HepG2 (cell line): ENCODE data around the gene UBE2U.

ENCODE experiments used
- MED13 ChIP-seq: sonication (generic); formaldehyde crosslinking; IDR thresholded peaks from 2 replicates; pipeline ENCODE4 v1.5.0; 2020; ENCODE audit warnings: missing genetic modification reagents
- POLR2A ChIP-seq, 2 experiments: IDR thresholded peaks; 2 replicates each; pipeline ENCODE4 v1.6.1; 2011; ENCODE audit warnings: low read depth in 2 of 2, low read length in 2 of 2, mild to moderate bottlenecking in 1 of 2, moderate library complexity in 1 of 2; ENCODE audit not compliant: insufficient read depth in 1 of 2
- RCOR2 ChIP-seq: IDR thresholded peaks from 2 replicates; pipeline ENCODE4 v1.6.1; 2016; ENCODE audit warnings: missing biosample characterization, missing genetic modification reagents
- SMYD3 ChIP-seq: sonication (generic); formaldehyde crosslinking; IDR thresholded peaks from 2 replicates; pipeline ENCODE4 v1.8.1; 2023; ENCODE audit warnings: mild to moderate bottlenecking, missing genetic modification reagents
- SRF ChIP-seq: IDR thresholded peaks from 2 replicates; pipeline ENCODE4 v1.6.1; 2011; ENCODE audit warnings: mild to moderate bottlenecking, low read depth, low read length, moderate library complexity
- TAF1 ChIP-seq: sonication (generic); formaldehyde crosslinking; IDR thresholded peaks from 2 replicates; pipeline ENCODE4 v1.4.0; 2020; ENCODE audit warnings: missing genetic modification reagents
- ZC3H4 ChIP-seq: sonication (generic); formaldehyde crosslinking; IDR thresholded peaks from 2 replicates; pipeline ENCODE4 v1.4.0; 2020; ENCODE audit warnings: missing genetic modification reagents, borderline replicate concordance
- ZNF670 ChIP-seq: sonication (generic); formaldehyde crosslinking; IDR thresholded peaks from 2 replicates; pipeline ENCODE4 v1.8.0; 2022; ENCODE audit warnings: mild to moderate bottlenecking, missing genetic modification reagents, borderline replicate concordance
- TF ChIP-seq, protein P1 (sequence below), 2 experiments: fragments of 450-650 bp in 1 of 2; sonication (generic) in 1 of 2; formaldehyde crosslinking in 1 of 2; IDR thresholded peaks; 2 replicates each; pipeline versions ENCODE4 v1.6.1 to v1.8.0; 2016 to 2022; ENCODE audit warnings: antibody characterized with exemption in 1 of 2, mild to moderate bottlenecking in 1 of 2, missing genetic modification reagents in 1 of 2
- TF ChIP-seq, protein P2 (sequence below): sonication (generic); formaldehyde crosslinking; IDR thresholded peaks from 2 replicates; pipeline ENCODE4 v1.8.1; 2022; ENCODE audit warnings: mild to moderate bottlenecking, missing genetic modification reagents

DNA sequence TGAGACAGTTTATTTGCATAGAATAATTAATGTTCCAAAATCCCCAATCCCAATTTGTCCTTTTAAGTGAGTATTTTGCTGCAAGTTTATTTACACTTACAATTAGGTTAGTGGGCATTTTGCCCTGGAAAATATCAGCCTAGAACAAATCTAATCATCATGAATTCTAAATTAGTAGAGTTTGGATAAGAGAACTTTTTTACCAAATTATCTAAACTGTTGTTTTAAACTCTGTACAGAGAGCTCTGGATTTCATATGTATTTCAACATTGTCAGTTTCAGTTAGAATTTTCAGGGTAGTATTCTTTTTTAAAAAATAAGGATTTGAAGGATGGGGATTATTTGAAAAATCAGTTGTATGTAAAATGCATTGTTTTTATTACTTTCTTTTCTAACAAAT, 27.8 kb upstream of the UBE2U start:
- TF ChIP-seq POLR2A (IDR thresholded peaks at IDR 0.05; ENCODE audit: insufficient read depth in 1 of 2, low read depth in 2 of 2, low read length in 2 of 2), result no peak
- no peak for TF ChIP-seq RCOR2 (CRISPR knock-in tag)
- TF ChIP-seq, protein P1, sequence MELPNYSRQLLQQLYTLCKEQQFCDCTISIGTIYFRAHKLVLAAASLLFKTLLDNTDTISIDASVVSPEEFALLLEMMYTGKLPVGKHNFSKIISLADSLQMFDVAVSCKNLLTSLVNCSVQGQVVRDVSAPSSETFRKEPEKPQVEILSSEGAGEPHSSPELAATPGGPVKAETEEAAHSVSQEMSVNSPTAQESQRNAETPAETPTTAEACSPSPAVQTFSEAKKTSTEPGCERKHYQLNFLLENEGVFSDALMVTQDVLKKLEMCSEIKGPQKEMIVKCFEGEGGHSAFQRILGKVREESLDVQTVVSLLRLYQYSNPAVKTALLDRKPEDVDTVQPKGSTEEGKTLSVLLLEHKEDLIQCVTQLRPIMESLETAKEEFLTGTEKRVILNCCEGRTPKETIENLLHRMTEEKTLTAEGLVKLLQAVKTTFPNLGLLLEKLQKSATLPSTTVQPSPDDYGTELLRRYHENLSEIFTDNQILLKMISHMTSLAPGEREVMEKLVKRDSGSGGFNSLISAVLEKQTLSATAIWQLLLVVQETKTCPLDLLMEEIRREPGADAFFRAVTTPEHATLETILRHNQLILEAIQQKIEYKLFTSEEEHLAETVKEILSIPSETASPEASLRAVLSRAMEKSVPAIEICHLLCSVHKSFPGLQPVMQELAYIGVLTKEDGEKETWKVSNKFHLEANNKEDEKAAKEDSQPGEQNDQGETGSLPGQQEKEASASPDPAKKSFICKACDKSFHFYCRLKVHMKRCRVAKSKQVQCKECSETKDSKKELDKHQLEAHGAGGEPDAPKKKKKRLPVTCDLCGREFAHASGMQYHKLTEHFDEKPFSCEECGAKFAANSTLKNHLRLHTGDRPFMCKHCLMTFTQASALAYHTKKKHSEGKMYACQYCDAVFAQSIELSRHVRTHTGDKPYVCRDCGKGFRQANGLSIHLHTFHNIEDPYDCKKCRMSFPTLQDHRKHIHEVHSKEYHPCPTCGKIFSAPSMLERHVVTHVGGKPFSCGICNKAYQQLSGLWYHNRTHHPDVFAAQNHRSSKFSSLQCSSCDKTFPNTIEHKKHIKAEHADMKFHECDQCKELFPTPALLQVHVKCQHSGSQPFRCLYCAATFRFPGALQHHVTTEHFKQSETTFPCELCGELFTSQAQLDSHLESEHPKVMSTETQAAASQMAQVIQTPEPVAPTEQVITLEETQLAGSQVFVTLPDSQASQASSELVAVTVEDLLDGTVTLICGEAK (IDR thresholded peaks at IDR 0.05), result no peak
- TF ChIP-seq, protein P1 (CRISPR knock-in tag; IDR thresholded peaks at IDR 0.05), result no peak
- no peak for TF ChIP-seq ZNF670
- TF ChIP-seq SRF, result no peak
- TF ChIP-seq TAF1, result no peak
- TF ChIP-seq, protein P2, sequence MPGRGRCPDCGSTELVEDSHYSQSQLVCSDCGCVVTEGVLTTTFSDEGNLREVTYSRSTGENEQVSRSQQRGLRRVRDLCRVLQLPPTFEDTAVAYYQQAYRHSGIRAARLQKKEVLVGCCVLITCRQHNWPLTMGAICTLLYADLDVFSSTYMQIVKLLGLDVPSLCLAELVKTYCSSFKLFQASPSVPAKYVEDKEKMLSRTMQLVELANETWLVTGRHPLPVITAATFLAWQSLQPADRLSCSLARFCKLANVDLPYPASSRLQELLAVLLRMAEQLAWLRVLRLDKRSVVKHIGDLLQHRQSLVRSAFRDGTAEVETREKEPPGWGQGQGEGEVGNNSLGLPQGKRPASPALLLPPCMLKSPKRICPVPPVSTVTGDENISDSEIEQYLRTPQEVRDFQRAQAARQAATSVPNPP, result no peak
- no peak for TF ChIP-seq ZC3H4
- TF ChIP-seq SMYD3 (CRISPR knock-in tag), result no peak
- no peak for TF ChIP-seq MED13 (CRISPR knock-in tag)
